KOPT-K1 (cell line): ENCODE data around the gene F2.

Experiments used
- H3K27ac ChIP-seq: fragments of 200-600 bp; sonication (generic); 2 replicates; pipeline ENCODE4 v1.5.1; 2016; ENCODE audit warnings: antibody characterized with exemption, mild to moderate bottlenecking, low read depth, low read length; ENCODE audit not compliant: poor library complexity, severe bottlenecking
- H3K36me3 ChIP-seq: fragments of 200-600 bp; sonication (generic); 2 replicates; pipeline ENCODE4 v1.5.1; 2017; ENCODE audit warnings: antibody characterized with exemption, mild to moderate bottlenecking, low read length, moderate library complexity; ENCODE audit not compliant: insufficient read depth
- H3K9me3 ChIP-seq: fragments of 200-600 bp; sonication (generic); 2 replicates; pipeline ENCODE4 v1.5.1; 2017; ENCODE audit warnings: antibody characterized with exemption, low read length, mild to moderate bottlenecking; ENCODE audit not compliant: insufficient read depth, poor library complexity, severe bottlenecking

Gene F2

GRCh38 chr11:46776878-46777277 is 57.9 kb downstream of the F2 start:
- no peaks in the 10 kb centered on the region for H3K9me3 ChIP-seq
- H3K27ac ChIP-seq: no peak overlapping the region
- H3K36me3 ChIP-seq: peaks cover 95% of the 10 kb centered on the region

DNA sequence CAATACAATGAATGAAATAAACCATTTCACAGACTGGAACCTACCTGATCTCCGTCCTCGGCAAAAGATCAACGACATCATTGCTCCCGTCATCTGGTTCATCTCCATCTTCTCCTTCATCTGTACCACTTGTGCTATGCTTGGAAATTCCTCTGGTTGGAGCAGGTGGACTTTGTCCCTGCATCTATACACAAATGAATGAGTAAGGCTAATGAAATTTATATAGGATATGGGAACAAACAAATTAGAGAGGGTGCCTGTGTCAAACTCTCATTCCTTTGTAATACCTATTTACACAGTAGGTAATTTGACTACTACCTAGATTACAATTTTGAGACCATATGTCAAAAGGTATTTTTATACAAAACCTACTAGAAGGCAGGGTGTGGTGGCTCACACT is 59.4 kb downstream of the F2 start:
- peaks cover 95% of the 10 kb centered on the region for H3K36me3 ChIP-seq
- H3K9me3 ChIP-seq: no peaks in the 10 kb centered on the region
- no peak overlapping the region for H3K27ac ChIP-seq
